ENCODE data around the gene TESMIN.
A peak's percentile ranks its signal among the peaks of the same experiment; 100 is the strongest.

The TESMIN gene

GRCh38 chr11:68761801-68762200 lies 10.5 kb upstream of the TESMIN start:
- no peak for DNase-seq

- DNase-seq, result no peak
These were observed 8.7 kb upstream of the TESMIN start for GRCh38 chr11:68759991-68760390.

- no peak for DNase-seq
These were observed 6.4 kb upstream of the TESMIN start for GRCh38 chr11:68757711-68758110.

- no peak for DNase-seq
These were observed 4.9 kb upstream of the TESMIN start for GRCh38 chr11:68756171-68756766.

- DNase-seq, result no peak
These were observed 2.0 kb upstream of the TESMIN start for GRCh38 chr11:68753300-68753699.

GRCh38 chr11:68751004-68751325 lies 355 bp downstream of the TESMIN start:
- no peak for DNase-seq

GRCh38 chr11:68750195-68751003 lies 921 bp downstream of the TESMIN start:
- no peak for DNase-seq

- DNase-seq, result no peak
These were observed 1.8 kb downstream of the TESMIN start for GRCh38 chr11:68749229-68750123.

- no peak for DNase-seq
These were observed 3.3 kb downstream of the TESMIN start for GRCh38 chr11:68748061-68748460.

- DNase-seq, result no peak
These were observed 7.8 kb downstream of the TESMIN start for GRCh38 chr11:68743539-68743938.

GRCh38 chr11:68741463-68741862 lies 9.9 kb downstream of the TESMIN start:
- DNase-seq, result no peak

GRCh38 chr11:68735646-68736045 lies 15.7 kb downstream of the TESMIN start:
- no peak for DNase-seq

- DNase-seq, result no peak
These were observed 16.2 kb downstream of the TESMIN start for GRCh38 chr11:68735125-68735524.

- no peak for DNase-seq
These were observed 17.2 kb downstream of the TESMIN start for GRCh38 chr11:68734111-68734510.

- no peak for DNase-seq
These were observed 23.5 kb downstream of the TESMIN start for GRCh38 chr11:68727783-68728182.

GRCh38 chr11:68724293-68724692 lies 27.0 kb downstream of the TESMIN start:
- no peak for DNase-seq

- no peak for DNase-seq
These were observed 29.2 kb downstream of the TESMIN start for GRCh38 chr11:68722143-68722542.

- no peak for DNase-seq
These were observed 30.2 kb downstream of the TESMIN start for GRCh38 chr11:68721075-68721474.

GRCh38 chr11:68715456-68716122 lies 35.7 kb downstream of the TESMIN start:
- no peak for DNase-seq

GRCh38 chr11:68714060-68714856 lies 37.1 kb downstream of the TESMIN start:
- DNase-seq, result peak; percentile 3

GRCh38 chr11:68711114-68711513 lies 40.2 kb downstream of the TESMIN start:
- no peak for DNase-seq

- no peak for DNase-seq
These were observed 40.9 kb downstream of the TESMIN start for GRCh38 chr11:68710409-68710808.

All from midbrain (tissue), 1 donor.